Activated naive CD8-positive, alpha-beta T cell treated with anti-CD3 and anti-CD28 coated beads for 36 hours (primary cell): ENCODE measurements around the gene MAN1A1. TPM values are rescaled to one million over a fixed set of nuclear protein-coding genes. Genes with fewer than 3 reads are reported as not detected.
"Not testable (repeated sequence)": the region's sequence is repeated elsewhere in the genome, so short reads cannot be mapped to it uniquely, and the experiment has no call there.

Experiments
- DNase-seq: peaks from one replicate; pipeline ENCODE4 v3.0.0; 2021
- H3K27ac Mint-ChIP-seq: one replicate; pipeline ENCODE4 v1.8.0; 2022; ENCODE audit warnings: mild to moderate bottlenecking, moderate library complexity, mixed read lengths
- H3K27me3 Mint-ChIP-seq: one replicate; pipeline ENCODE4 v1.8.0; 2022; ENCODE audit warnings: mild to moderate bottlenecking, mixed read lengths
- H3K36me3 Mint-ChIP-seq: one replicate; pipeline ENCODE4 v1.8.0; 2021; ENCODE audit warnings: mild to moderate bottlenecking, mixed read lengths
- H3K4me1 Mint-ChIP-seq: one replicate; pipeline ENCODE4 v1.8.0; 2021; ENCODE audit warnings: mixed read lengths
- H3K4me3 Mint-ChIP-seq: one replicate; pipeline ENCODE4 v1.8.0; 2022; ENCODE audit warnings: mild to moderate bottlenecking, moderate library complexity, mixed read lengths
- H3K9me3 Mint-ChIP-seq: one replicate; pipeline ENCODE4 v1.8.0; 2022; ENCODE audit warnings: mixed read lengths
- total RNA-seq, 2 experiments: library from RNA; stranded (reverse); gene quantifications; one replicate each; pipeline ENCODE4 v1.2.3, GENCODE V29; 2021

Gene MAN1A1
- total RNA-seq: 10 to 100 TPM; 21.4 to 22.6 TPM

DNA sequence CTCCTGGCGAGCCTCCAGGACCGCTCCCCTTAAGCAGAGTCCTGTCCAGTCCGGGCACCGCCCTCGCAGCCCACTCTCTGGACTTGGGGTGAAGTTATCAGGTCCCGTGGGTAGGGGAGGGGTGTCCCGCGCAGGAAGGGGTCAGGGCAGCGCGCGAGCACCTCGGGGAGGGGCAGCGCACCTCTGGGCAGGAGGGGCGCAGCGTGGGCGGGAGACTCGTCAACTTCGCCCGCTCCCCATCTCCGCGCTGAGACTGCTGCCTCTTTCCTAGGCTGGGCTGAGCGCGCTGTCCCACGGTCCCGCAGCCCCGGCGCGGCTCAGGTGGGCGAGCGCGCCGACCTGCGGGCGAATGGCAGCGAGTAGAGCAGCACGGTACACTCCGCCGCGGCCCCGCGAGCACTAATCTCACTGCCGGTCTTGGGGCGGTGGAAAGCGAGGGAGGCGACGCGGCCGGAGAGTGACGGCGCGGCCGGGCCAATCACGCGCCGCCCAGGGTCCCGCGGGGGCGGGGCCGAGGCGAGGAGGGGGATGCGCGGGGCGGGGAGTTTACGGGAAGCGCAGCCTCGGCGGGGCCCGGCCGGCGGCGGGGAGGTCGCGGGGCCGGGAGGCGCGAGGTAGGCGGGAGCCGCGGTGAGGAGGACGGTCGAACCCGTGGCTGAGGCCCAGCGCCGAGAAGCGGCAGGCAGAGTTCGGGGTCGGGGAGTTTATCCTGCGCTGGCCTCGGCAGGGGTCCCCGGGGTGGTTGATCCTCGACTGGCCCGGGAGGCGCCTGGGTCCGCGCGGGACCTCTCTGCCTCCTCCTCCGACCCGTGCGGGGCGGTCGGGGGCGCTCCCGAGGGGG is at the start of gene MAN1A1:
Gene MAN1A1 (minus strand): TSS at position 401 of the 841 bp plus-strand sequence. CDS start 696 bp downstream, outside the sequence.
- peak; percentile 93 for DNase-seq
- Mint-ChIP-seq H3K4me1 (peaks cover 48% of the 10 kb centered on the region), H3K36me3 (peaks cover 23% of the 10 kb centered on the region), H3K4me3 (peak within 1 kb of the TSS; percentile 82), H3K27ac (peak within 1 kb of the TSS; percentile 92), H3K9me3 (no peaks in the 10 kb centered on the region), H3K27me3 (no peaks in the 10 kb centered on the region)

DNA sequence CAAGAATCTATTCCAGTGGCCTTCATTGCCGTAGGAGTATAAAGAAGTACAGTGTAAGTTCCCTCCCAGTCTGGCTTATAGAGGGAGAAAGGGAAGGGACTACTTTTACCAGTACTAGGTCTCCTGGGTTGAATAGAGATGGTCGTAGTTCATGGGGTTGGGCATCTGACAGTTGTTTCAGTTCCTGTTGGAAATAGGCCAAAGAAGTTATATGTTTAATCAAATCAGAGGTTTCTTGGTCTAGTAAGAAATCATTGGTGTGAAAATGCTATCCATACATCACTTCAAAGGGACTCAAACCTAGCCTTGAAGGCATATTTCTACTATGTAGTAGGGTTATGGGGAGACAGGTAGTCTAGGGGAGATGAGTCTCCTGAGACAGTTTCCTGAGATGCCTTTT is 45.6 kb upstream of the MAN1A1 start:
- Mint-ChIP-seq H3K27ac (no peak overlapping the region), H3K36me3 (no peaks in the 10 kb centered on the region), H3K9me3 (peaks cover 4% of the 10 kb centered on the region), H3K4me3 (no peak overlapping the region), H3K4me1 (no peaks in the 10 kb centered on the region), H3K27me3 (no peaks in the 10 kb centered on the region)
- no peak for DNase-seq

DNA sequence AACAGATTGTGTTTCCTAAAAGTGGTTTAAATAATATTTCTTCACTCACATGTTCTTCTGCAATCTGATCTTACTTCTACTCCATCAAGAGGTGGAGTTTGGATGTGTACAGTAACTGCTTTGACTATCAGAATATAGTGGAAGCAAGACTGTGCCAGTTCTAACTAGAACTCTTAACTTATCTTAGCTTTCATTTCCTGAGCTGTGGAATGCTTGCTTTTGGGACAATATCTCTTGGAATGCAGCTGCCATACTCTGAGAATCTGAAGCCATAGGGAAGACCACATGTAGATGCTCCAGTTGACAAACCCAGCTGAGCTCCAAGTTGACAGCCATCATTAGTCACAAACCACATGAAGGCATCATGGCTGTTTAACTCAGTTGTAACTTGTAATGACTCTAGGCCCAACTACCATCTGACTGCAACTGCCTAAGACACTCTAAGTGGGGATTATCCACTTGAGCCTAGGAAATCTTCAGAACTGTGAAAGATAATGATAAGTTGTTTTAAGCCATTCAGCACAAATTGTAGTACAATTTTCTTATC is 40.8 kb upstream of the MAN1A1 start:
- H3K36me3 Mint-ChIP-seq: no peaks in the 10 kb centered on the region
- no peaks in the 10 kb centered on the region for H3K27me3 Mint-ChIP-seq
- no peak overlapping the region for H3K4me3 Mint-ChIP-seq
- DNase-seq: no peak
- H3K4me1 Mint-ChIP-seq: no peaks in the 10 kb centered on the region
- no peak overlapping the region for H3K27ac Mint-ChIP-seq
- H3K9me3 Mint-ChIP-seq: peaks cover 2% of the 10 kb centered on the region

DNA sequence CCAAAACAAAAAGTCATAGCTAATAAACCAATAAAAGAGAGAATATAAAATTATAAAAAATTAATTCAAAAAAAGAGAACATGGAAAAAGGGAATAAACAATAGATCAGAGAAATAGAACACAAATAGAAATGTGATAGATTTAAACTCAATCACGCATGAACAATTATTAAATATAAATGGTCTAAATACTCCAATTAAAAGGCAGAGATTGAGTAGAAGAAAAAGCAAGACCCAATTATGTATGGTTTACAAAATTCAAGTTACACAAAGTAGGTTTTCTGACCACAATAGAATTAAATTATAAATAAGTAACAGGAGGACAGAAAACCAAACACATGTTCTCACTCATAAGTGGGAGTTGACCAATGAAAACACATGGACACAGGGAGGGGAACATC is 36.4 kb upstream of the MAN1A1 start:
- no peak overlapping the region for H3K4me3 Mint-ChIP-seq
- DNase-seq: no peak
- no peak overlapping the region for H3K27ac Mint-ChIP-seq

DNA sequence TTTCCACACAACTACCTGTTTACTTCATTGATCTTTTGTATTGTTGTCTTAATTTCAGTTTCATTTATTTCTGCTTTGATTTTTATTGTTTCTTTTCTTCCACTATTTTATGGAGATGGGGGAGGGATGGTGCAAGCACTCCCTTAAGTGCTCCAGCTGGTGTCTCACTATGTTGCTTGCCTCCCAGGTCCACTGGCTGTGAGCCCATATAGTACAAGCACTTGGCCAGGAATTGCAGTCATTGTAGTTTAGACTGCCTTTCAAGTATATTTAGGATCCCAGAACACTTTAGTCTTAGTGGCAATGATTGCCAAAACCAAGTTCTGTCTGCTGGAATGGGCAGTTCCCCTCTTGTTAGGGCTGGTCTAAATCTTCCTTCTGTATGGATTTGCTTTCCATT is 34.9 kb upstream of the MAN1A1 start:
- Mint-ChIP-seq H3K9me3 (peaks cover 14% of the 10 kb centered on the region), H3K4me1 (no peaks in the 10 kb centered on the region), H3K4me3 (no peak overlapping the region), H3K36me3 (peaks cover 18% of the 10 kb centered on the region), H3K27me3 (no peaks in the 10 kb centered on the region), H3K27ac (no peak overlapping the region)
- DNase-seq: no peak

More for the DNA sequence above, 36.4 kb upstream of the MAN1A1 start:
- H3K9me3 Mint-ChIP-seq: peaks cover 4% of the 10 kb centered on the region
- H3K27me3 Mint-ChIP-seq: no peaks in the 10 kb centered on the region
- peaks cover 12% of the 10 kb centered on the region for H3K36me3 Mint-ChIP-seq
- no peaks in the 10 kb centered on the region for H3K4me1 Mint-ChIP-seq

DNA sequence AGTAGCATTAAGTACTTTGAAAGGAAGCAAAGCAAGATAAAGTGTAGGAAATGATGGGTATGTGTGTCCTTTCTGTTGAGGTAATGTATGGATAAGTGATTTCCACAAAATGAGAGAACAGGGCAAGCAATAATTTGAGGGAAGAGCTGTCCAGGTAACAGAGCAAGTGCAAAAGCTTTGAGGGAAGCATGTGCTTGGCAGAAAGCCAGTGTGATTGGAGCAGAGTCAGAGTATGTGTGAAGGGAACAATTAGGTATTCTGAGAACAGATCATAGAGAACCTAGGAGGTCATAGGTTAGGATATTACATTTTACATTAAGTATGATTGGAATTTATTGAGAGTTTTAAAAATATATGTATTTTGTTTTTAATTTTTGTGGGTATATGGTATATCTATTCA is 30.2 kb upstream of the MAN1A1 start:
- Mint-ChIP-seq H3K9me3 (peaks cover 19% of the 10 kb centered on the region), H3K27me3 (no peaks in the 10 kb centered on the region), H3K36me3 (peaks cover 34% of the 10 kb centered on the region), H3K4me1 (no peaks in the 10 kb centered on the region), H3K27ac (no peak overlapping the region), H3K4me3 (no peak overlapping the region)
- no peak for DNase-seq

DNA sequence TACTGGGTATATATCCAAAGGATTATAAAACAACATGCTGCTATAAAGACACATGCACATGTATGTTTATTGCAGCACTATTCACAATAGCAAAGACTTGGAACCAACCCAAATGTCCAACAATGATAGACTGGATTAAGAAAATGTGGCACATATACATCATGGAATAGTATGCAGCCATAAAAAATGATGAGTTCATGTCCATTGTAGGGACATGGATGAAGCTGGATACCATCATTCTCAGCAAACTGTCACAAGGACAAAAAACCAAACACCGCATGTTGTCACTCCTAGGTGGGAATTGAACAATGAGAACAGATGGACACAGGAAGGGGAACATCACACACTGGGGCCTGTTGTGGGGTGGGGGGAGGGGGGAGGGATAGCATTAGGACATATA is 27.5 kb upstream of the MAN1A1 start:
- H3K36me3 Mint-ChIP-seq: peaks cover 38% of the 10 kb centered on the region
- H3K27ac Mint-ChIP-seq, DNase-seq, H3K4me1 Mint-ChIP-seq, H3K27me3 Mint-ChIP-seq, H3K4me3 Mint-ChIP-seq: not testable (repeated sequence)
- peaks cover 19% of the 10 kb centered on the region for H3K9me3 Mint-ChIP-seq

DNA sequence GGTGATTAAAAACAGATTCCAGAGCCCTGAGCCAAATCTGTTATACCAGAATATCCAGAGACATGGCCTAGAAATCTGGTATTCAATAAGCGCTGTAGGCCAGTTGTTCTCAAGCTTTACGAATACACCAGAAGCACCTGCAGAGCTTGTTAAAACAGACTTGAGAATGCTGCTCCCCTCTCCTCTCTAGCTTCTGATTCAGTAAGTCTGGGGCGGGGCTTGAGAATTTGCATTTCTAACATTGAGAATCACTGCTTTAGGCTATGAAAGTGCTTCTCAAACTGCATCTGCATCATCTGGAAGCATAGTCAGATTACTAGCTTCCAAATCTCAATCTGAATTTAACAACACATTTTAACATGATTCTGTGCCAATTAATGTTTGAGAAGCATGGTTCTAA is 20.5 kb upstream of the MAN1A1 start:
- H3K9me3 Mint-ChIP-seq: peaks cover 2% of the 10 kb centered on the region
- no peak overlapping the region for H3K4me3 Mint-ChIP-seq
- H3K4me1 Mint-ChIP-seq: no peaks in the 10 kb centered on the region
- H3K36me3 Mint-ChIP-seq: peaks cover 15% of the 10 kb centered on the region
- no peak overlapping the region for H3K27ac Mint-ChIP-seq
- H3K27me3 Mint-ChIP-seq: no peaks in the 10 kb centered on the region
- no peak for DNase-seq

DNA sequence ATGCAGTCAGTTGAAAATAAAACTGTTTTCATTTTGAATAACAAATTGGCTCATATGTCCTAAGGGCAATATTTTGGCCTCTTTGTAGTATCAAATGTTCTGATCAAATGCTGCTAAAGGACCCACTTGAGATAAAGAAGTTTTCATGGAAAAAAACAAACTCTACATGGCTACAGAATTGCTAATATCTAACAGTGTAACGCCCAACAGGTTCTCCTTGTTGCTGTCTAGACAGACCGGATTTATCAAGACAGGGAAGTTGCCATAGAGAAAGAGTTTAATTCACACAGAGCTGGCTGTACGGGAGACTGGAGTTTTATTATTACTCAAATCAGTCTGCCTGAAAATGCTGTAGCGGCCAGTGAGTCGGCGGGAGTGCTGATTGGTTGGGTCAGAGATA is 19.4 kb upstream of the MAN1A1 start:
- Mint-ChIP-seq H3K36me3 (peaks cover 20% of the 10 kb centered on the region), H3K27me3 (no peaks in the 10 kb centered on the region), H3K9me3 (peaks cover 4% of the 10 kb centered on the region), H3K4me3 (no peak overlapping the region), H3K27ac (no peak overlapping the region), H3K4me1 (no peaks in the 10 kb centered on the region)
- no peak for DNase-seq

DNA sequence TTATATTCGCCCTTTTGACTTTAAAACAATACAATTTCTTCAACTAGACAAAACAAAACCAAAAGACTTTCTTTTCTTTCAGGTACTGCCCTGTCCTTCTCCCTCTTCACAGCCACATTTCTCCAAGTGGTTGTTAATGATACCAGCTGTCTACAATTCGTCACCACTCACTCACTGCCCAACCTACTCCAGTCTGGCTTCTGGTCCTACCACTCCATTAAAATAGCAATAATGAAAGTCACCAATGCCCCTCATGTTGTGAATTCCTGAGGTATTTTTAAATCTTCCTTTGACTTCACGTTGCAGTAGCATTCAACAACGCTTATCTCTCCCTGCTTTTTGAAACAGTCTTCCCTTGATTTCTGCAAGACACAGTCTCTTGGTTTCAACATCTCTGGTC is 11.6 kb upstream of the MAN1A1 start:
- Mint-ChIP-seq H3K27me3 (no peaks in the 10 kb centered on the region), H3K36me3 (peaks cover 20% of the 10 kb centered on the region), H3K9me3 (peaks cover 1% of the 10 kb centered on the region), H3K27ac (no peak overlapping the region), H3K4me3 (no peak overlapping the region), H3K4me1 (peaks cover 7% of the 10 kb centered on the region)
- DNase-seq: no peak

DNA sequence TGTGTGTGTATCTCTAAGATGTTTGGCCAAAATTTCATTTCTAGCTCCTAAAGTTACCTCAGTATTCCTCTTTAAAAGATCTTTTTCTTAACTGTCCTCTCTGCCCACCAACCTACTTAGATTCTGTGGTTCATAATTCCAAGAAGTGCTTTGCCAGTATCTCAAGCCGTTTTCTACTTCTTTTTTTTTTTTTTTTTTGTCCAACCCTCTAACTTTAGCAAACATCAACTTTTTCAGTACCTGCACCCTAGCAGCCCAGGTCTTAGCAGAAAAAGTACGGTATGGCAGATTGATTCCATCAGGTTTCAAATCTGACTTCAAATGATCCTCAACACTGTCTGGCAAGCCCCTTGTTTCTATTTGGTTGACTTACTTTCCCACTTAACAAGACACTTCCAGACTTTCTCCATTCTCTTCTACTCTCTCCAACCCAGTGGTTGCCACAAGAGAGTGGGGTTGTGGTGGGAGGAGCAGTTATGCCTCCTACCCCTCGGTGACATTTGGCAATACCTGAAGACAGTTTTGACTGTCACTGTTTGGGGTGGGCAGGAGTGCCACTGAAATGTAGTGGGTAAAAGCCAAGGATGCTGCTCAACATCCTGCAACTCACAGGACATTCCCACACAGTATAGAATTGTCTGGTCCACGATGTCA is 10.8 kb upstream of the MAN1A1 start:
- Mint-ChIP-seq H3K36me3 (peaks cover 18% of the 10 kb centered on the region), H3K4me1 (peaks cover 9% of the 10 kb centered on the region), H3K4me3 (no peak overlapping the region), H3K27me3 (no peaks in the 10 kb centered on the region), H3K9me3 (peaks cover 1% of the 10 kb centered on the region), H3K27ac (no peak overlapping the region)
- no peak for DNase-seq

DNA sequence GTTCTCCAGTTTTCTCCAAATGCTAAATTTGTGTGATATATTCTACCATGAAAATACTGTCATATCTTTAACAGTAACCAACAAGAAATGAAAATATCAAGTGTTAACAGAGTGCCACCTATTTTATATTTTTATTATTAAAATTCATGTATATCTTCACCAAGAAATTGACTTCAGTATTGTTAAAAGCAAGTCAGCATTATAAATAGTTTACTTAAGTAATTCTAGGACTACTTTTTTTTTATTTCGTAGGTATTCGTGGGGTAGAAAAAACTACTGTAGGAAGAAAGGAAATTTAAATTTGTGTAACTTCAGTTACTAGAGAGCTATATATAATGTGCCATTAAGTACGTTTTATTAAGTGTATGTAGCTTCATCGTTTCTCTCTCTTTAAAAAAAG is 6.3 kb upstream of the MAN1A1 start:
- peaks cover 8% of the 10 kb centered on the region for H3K36me3 Mint-ChIP-seq

DNA sequence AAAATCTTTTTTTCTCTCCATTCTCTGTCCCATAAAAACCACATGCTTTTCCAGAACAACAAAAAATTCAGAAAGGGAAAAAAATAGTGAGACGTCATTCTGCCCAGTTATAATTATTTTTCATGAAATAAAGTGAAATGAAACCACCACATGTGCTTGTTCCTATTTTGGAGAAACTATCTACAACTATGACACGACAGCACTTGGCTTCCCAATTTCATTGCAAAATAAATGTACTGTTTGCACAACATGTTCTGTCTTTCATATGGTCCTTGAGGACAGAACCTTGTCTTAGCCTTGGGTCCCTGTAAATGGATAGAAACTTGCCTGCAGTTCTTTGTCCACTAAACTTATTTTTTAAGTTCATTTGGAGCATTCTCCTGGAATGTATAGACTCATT is 5.6 kb upstream of the MAN1A1 start:
- no peak overlapping the region for H3K27ac Mint-ChIP-seq
- DNase-seq: no peak
- H3K36me3 Mint-ChIP-seq: peaks cover 8% of the 10 kb centered on the region
- no peaks in the 10 kb centered on the region for H3K27me3 Mint-ChIP-seq
- no peak overlapping the region for H3K4me3 Mint-ChIP-seq
- peaks cover 32% of the 10 kb centered on the region for H3K4me1 Mint-ChIP-seq
- no peaks in the 10 kb centered on the region for H3K9me3 Mint-ChIP-seq

More for the DNA sequence above, 6.3 kb upstream of the MAN1A1 start:
- Mint-ChIP-seq H3K4me1 (peaks cover 36% of the 10 kb centered on the region), H3K9me3 (no peaks in the 10 kb centered on the region), H3K4me3 (no peak overlapping the region), H3K27me3 (no peaks in the 10 kb centered on the region), H3K27ac (no peak overlapping the region)
- no peak for DNase-seq

DNA sequence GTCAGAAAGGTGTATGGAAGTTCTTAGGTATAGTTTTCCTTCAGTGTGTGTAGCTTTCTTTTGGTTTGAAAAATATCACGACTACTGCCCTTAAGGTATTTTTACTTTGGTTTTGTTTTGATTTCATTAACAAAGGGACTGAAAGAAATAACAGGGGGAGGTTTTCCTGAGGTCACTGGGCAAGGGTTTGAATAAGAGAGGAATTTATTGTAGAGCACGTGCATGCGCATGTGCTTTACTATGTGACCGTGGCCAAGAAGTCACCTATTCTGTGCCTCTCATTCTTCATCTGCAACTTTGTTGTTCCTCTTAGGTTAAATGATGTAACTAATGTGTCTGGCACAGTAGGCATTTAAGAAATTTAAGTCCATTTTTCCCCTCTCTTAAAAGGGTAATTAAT is 4.1 kb upstream of the MAN1A1 start:
- H3K36me3 Mint-ChIP-seq: peaks cover 8% of the 10 kb centered on the region
- H3K27ac Mint-ChIP-seq: no peak overlapping the region
- DNase-seq: no peak
- H3K27me3 Mint-ChIP-seq: no peaks in the 10 kb centered on the region
- peaks cover 29% of the 10 kb centered on the region for H3K4me1 Mint-ChIP-seq
- H3K4me3 Mint-ChIP-seq: no peak overlapping the region
- H3K9me3 Mint-ChIP-seq: no peaks in the 10 kb centered on the region

DNA sequence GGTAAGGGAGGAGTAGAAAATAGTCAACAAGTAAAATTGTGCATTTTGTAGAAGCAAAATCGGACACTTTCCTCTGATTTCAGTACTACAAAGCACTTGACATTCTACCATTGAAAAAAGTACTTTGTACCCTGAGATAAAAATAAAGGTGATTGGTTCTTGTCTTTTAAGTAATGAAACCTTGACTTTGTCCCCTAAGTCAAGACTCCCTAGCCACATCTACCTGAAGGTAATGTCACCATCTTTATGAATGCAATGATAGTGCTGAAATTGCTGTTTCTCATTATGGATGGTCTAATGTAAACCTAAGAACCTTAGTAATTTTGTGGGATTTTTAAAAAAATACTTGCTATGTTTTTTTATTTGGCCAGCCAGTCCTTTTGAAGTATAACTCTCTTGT is 2.4 kb upstream of the MAN1A1 start:
- Mint-ChIP-seq H3K9me3 (no peaks in the 10 kb centered on the region), H3K27ac (no peak overlapping the region), H3K4me1 (peaks cover 35% of the 10 kb centered on the region), H3K27me3 (no peaks in the 10 kb centered on the region), H3K36me3 (peaks cover 12% of the 10 kb centered on the region), H3K4me3 (no peak overlapping the region)
- no peak for DNase-seq
